ENCODE measurements around the gene PPP1R12B.
"Not testable (repeated sequence)": the region's sequence is repeated elsewhere in the genome, so short reads cannot be mapped to it uniquely, and the experiment has no call there.

Gene PPP1R12B

GRCh38 chr1:202631076-202631923 is 282.8 kb downstream of the PPP1R12B start:
- DNase-seq = no peak

GRCh38 chr1:202632241-202632640 is 283.7 kb downstream of the PPP1R12B start:
- DNase-seq = no peak

- DNase-seq = not testable (repeated sequence)
These were observed 287.7 kb downstream of the PPP1R12B start for GRCh38 chr1:202636171-202636570.

DNA sequence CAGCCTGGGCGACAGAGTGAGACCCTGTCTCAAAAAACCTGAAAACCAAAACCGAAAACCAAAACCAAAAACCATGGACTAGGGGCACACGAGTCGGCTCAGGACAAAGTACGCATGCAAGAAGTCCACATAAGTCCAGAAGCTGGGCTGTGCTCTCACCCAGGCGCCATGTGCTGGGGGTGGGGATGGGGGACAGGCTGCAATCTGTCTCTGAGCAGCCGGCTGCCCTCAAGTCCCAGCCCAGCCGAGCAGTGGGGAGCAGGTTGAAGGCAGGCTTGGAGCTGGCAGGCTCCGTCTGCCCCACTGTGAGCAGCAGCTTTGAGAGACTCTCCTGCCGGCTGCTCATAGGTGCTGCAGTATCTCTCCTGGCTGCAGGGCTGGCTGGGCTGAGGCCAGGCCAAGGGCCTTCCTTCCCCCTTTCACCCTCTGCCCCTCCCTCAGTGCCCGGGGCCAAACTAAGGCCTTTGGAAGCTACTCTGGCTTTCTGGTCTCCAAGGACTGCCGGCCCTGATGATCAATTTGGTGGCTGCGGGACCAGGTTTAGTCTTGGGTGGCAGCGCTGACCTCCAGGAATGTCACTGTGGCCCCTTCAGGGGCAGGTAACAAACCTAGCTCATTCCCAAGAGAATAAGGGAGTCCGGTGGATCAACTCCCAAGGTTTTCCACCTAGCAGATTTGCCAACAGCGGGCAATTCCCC is 289.0 kb downstream of the PPP1R12B start:
- not testable (repeated sequence) for DNase-seq

- no peak for DNase-seq
These were observed 289.7 kb downstream of the PPP1R12B start for GRCh38 chr1:202638019-202638700.

GRCh38 chr1:202638701-202639305 is 290.3 kb downstream of the PPP1R12B start:
- not testable (repeated sequence) for DNase-seq

GRCh38 chr1:202639500-202639899 is 291.0 kb downstream of the PPP1R12B start:
- no peak for DNase-seq

GRCh38 chr1:202642212-202642611 is 293.7 kb downstream of the PPP1R12B start:
- no peak for DNase-seq

Data from right kidney (tissue), 1 donor.